ENCODE results near the gene KRCC1.
"Not testable (repeated sequence)": the region's sequence is repeated elsewhere in the genome, so short reads cannot be mapped to it uniquely, and the experiment has no call there.

KRCC1 gene

DNA sequence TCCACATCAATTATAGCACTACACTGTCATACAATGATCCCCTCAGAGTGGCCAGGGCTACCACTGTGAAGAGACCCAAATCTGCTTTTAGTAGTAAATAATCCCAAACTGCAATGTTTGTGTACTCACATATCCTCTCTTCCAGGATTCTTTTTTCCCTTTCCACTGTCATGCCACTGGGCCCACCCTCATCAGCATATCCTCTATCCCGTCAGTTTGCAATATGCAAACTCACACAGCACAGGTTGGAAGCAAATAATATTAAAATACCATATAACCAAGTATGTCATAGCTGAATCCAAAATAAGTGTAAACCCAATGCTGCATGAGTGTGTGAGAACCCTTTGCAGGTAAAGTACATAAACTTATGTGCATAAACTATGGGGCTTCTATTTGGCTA is 68.1 kb downstream of the KRCC1 start:
- DNase-seq (ENCODE audit: low spot score in 2 of 2); H3K36me3 Mint-ChIP-seq; H3K4me1 Mint-ChIP-seq; H3K27me3 Mint-ChIP-seq; ATAC-seq (ENCODE audit: low read depth); H3K27ac Mint-ChIP-seq; H3K9me3 Mint-ChIP-seq; H3K4me3 Mint-ChIP-seq: not testable (repeated sequence)

DNA sequence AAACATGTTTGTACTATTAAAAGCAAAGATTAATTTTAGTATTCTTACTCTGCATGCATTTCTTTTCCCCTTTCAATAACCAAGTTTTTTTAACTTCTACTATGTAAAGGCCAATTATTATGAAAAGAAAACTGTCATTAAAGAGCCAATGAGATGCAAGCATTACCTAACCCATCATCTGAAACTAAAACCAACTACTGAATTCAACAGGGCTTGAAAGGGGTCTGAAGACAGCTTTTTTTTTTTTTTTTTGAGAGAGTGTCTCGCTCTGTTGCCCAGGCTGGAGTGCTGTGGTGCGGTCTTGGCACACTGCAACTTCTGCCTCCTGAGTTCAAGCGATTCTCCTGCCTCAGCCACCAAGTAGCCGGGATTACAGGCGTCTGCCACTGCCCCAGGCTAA is 69.7 kb downstream of the KRCC1 start:
- not testable (repeated sequence) for DNase-seq (ENCODE audit: low spot score in 2 of 2); H3K4me3 Mint-ChIP-seq; H3K9me3 Mint-ChIP-seq; ATAC-seq (ENCODE audit: low read depth); H3K36me3 Mint-ChIP-seq; H3K27me3 Mint-ChIP-seq; H3K27ac Mint-ChIP-seq; H3K4me1 Mint-ChIP-seq

DNA sequence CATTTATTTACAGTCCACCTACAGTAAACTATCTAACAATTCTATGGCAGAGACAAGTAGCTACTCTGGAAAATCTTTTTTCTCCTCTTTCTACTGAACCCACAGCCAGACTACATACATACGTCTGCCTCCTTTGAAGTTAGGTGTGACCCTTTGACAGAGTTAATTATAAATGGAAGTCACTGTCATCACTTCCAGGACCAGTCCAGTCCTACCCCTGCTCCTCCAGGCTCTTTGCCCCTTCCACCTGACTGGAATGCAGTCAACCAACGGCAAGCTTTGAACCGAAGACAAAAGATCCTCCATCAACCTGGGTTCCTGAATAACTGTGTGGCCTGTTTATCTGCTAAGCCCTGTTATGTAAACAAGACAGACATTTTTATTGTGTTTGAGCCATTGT is 74.4 kb downstream of the KRCC1 start:
- not testable (repeated sequence) for H3K4me1 Mint-ChIP-seq; H3K27ac Mint-ChIP-seq; H3K9me3 Mint-ChIP-seq; DNase-seq (ENCODE audit: low spot score in 2 of 2); H3K4me3 Mint-ChIP-seq; H3K36me3 Mint-ChIP-seq; ATAC-seq (ENCODE audit: low read depth); H3K27me3 Mint-ChIP-seq
